ENCODE data around the gene URB1. TPM values are rescaled to one million over a fixed set of nuclear protein-coding genes. Genes with fewer than 3 reads are reported as not detected.
A peak's percentile ranks its signal among the peaks of the same experiment; 100 is the strongest.

Gene URB1
- total and polyA plus RNA-seq, 9 of the 15 experiments (the other 6 are each of a cell fraction or from before 2014, with no cell fraction given), result 0.97 to 53.6 (median 21.5) TPM

DNA sequence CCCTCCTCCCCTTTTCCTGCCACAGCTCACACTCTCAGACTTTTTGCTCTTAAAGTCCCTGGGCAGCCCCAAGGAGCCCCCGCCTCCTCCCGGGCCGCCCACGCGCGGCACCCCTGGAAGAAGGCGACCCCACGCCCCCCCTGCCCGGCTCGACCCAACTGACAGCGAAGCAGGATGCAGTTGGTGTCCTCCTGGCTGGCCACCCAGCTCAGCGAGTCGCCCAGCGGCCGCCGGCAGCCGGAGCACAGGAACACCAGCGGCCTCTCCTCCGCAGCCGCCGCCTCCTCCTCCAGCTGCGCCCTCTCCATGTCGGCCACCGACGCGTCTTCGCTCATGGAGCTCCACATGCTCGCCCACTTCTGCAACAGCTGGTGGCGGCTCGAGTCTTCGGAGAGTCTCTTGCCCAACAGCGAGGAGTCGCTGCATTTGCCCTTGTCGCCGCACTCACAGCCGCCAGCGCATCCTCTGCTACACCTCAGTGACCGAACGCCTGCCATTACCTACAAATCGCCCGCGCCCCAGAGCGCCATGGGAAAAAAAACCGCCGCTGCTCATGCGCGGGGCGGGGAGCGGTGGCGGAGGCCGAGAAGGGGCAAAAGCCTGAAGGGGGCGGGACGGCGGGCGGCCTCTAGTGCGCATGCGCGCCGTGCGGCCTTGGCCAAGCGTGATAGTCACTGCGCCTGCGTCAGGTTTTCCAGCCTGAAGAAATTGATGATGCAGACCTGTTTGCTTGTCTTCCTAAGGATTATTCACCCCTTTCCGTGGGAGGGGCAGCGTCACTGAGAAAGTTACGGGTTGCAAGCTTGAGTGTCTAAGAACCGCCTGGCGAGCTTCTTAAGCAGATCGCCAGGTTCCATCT lies 114.1 kb downstream of the URB1 start, which contains the start of gene MIS18A (continued):
- TF ChIP-seq, protein P1, sequence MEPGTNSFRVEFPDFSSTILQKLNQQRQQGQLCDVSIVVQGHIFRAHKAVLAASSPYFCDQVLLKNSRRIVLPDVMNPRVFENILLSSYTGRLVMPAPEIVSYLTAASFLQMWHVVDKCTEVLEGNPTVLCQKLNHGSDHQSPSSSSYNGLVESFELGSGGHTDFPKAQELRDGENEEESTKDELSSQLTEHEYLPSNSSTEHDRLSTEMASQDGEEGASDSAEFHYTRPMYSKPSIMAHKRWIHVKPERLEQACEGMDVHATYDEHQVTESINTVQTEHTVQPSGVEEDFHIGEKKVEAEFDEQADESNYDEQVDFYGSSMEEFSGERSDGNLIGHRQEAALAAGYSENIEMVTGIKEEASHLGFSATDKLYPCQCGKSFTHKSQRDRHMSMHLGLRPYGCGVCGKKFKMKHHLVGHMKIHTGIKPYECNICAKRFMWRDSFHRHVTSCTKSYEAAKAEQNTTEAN (CRISPR knock-in tag; IDR thresholded peaks at IDR 0.05), result no peak
- TF ChIP-seq ZNF347 (CRISPR knock-in tag; IDR thresholded peaks at IDR 0.05; ENCODE audit: low read depth) (no peak), NCOA4 (IDR thresholded peaks at IDR 0.05; ENCODE audit: partially characterized antibody) (no peak), SNIP1 (IDR thresholded peaks at IDR 0.05; ENCODE audit: low read depth) (no peak), ZNF644 (tag; IDR thresholded peaks at IDR 0.05; ENCODE audit: low read depth) (no peak), CCNT2 (IDR thresholded peaks at IDR 0.05; ENCODE audit: borderline replicate concordance, extremely low read depth, insufficient read length, low read depth, low read length) (peak; percentile 34), ZC3H8 (IDR thresholded peaks at IDR 0.05) (peak; percentile 28; the same call in 1 of the 2 replicates), SMAD3 (CRISPR knock-in tag; conservative IDR thresholded peaks at IDR 0.05) (no peak), ZNF134 (CRISPR knock-in tag; conservative IDR thresholded peaks at IDR 0.05) (no peak), EP400 (IDR thresholded peaks at IDR 0.05) (peak; percentile 96), ZBTB1 (CRISPR knock-in tag; IDR thresholded peaks at IDR 0.05; ENCODE audit: borderline replicate concordance, low read depth) (no peak), BRD4 (IDR thresholded peaks at IDR 0.05) (no peak), FIP1L1 (IDR thresholded peaks at IDR 0.05; ENCODE audit: low read depth, low read length, poor library complexity, severe bottlenecking) (peak; percentile 69), RB1 (IDR thresholded peaks at IDR 0.05; ENCODE audit: low read depth) (peak; percentile 82), SLC30A9 (CRISPR knock-in tag; IDR thresholded peaks at IDR 0.05) (no peak), POLR2G (IDR thresholded peaks at IDR 0.05; ENCODE audit: low read depth, low read length) (peak; percentile 92), ZKSCAN3 (CRISPR knock-in tag; IDR thresholded peaks at IDR 0.05) (no peak), FOXJ3 (CRISPR knock-in tag; IDR thresholded peaks at IDR 0.05) (no peak), ZKSCAN1 (IDR thresholded peaks at IDR 0.05; ENCODE audit: low read depth, low read length) (peak; percentile 72), ZSCAN29 (IDR thresholded peaks at IDR 0.05) (no peak), GTF2A2 (tag; IDR thresholded peaks at IDR 0.05) (no peak)
- TF ChIP-seq, protein P2, sequence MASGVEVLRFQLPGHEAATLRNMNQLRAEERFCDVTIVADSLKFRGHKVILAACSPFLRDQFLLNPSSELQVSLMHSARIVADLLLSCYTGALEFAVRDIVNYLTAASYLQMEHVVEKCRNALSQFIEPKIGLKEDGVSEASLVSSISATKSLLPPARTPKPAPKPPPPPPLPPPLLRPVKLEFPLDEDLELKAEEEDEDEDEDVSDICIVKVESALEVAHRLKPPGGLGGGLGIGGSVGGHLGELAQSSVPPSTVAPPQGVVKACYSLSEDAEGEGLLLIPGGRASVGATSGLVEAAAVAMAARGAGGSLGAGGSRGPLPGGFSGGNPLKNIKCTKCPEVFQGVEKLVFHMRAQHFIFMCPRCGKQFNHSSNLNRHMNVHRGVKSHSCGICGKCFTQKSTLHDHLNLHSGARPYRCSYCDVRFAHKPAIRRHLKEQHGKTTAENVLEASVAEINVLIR (CRISPR knock-in tag; IDR thresholded peaks at IDR 0.05), result no peak
- TF ChIP-seq, protein P3, sequence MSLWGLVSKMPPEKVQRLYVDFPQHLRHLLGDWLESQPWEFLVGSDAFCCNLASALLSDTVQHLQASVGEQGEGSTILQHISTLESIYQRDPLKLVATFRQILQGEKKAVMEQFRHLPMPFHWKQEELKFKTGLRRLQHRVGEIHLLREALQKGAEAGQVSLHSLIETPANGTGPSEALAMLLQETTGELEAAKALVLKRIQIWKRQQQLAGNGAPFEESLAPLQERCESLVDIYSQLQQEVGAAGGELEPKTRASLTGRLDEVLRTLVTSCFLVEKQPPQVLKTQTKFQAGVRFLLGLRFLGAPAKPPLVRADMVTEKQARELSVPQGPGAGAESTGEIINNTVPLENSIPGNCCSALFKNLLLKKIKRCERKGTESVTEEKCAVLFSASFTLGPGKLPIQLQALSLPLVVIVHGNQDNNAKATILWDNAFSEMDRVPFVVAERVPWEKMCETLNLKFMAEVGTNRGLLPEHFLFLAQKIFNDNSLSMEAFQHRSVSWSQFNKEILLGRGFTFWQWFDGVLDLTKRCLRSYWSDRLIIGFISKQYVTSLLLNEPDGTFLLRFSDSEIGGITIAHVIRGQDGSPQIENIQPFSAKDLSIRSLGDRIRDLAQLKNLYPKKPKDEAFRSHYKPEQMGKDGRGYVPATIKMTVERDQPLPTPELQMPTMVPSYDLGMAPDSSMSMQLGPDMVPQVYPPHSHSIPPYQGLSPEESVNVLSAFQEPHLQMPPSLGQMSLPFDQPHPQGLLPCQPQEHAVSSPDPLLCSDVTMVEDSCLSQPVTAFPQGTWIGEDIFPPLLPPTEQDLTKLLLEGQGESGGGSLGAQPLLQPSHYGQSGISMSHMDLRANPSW (CRISPR knock-in tag; IDR thresholded peaks at IDR 0.05), result no peak
- TF ChIP-seq, protein P4, sequence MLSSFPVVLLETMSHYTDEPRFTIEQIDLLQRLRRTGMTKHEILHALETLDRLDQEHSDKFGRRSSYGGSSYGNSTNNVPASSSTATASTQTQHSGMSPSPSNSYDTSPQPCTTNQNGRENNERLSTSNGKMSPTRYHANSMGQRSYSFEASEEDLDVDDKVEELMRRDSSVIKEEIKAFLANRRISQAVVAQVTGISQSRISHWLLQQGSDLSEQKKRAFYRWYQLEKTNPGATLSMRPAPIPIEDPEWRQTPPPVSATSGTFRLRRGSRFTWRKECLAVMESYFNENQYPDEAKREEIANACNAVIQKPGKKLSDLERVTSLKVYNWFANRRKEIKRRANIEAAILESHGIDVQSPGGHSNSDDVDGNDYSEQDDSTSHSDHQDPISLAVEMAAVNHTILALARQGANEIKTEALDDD (IDR thresholded peaks at IDR 0.05), result no peak
